ENCODE results near the gene CFAP58.

CFAP58 gene

DNA sequence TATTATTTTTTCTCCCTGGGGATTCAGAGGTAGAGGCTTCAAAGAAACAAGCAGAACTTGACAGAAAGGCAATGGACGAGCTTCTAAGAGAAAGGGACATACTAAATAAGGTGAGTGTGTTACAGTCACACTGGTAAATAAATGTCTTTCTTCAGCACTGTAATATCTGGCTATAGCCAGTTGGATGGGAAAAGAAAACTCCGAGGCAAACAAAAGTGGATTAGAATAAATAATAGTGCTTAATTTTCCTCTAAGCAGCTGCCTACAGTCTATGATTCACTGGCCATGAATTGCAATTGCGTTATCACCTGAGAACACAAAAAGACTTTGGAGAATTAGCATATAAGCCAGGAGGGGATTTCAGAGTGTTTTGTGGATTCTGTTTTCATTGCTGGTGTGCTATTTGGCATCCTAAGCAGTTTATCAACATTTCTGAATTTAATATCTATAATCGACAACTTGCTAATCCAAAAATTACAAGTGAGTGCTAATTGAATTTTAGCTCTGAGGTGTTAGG, 23.2 kb downstream of the CFAP58 start:
- DNase-seq = no peak

DNA sequence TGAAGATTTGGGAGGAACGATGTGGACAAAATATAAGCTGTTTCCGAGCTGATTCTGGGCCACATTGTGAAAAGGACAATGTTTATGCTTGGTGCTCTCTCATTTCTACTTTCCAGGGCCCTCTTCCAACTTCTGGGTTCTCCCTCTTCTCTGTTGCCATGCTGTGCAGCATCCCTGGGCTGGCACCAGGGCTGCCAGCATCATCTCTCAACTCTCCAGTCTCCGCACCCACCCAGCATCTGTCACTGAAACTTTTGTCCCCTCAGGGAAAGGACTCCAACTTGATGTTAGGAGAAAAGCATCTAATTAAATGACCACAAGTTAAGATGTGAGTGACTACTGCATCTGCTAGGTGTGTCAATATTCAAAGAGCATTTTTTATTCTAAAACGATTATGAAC, 26.7 kb downstream of the CFAP58 start:
- DNase-seq = no peak

DNA sequence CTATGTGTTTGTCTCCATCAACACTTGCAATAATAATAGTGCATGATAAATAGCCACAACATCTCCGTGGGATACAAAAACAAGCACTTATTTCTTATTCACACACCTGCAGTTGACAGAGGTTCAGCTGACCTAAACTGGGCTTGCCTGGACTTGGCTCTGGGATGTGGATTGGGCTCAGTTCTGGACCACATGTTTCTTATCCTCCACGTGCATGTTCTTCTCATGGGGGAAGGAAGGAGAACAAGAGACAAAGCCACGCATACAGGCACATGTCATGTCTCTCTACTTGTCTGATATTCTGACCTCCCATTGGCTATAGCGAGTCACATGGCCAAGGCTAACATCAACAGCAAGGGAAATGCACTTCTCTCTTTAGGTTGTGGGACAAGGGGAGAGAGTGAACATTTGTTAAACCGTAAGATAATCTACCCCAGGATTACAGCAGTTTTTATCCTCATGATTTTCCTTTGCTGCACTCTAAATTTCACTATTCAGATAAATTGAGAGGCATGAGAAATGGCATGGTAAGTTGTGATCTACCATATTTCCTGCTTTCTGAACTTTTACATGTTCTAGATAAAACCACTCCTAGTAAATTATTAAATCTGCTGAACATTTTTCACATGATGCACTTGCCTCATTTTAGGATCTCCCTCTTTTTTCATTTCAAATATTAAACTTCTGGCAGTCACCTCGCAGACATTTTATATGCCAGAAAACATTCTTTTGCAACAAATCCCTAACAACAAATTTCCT, 33.7 kb downstream of the CFAP58 start:
- no peak for DNase-seq

DNA sequence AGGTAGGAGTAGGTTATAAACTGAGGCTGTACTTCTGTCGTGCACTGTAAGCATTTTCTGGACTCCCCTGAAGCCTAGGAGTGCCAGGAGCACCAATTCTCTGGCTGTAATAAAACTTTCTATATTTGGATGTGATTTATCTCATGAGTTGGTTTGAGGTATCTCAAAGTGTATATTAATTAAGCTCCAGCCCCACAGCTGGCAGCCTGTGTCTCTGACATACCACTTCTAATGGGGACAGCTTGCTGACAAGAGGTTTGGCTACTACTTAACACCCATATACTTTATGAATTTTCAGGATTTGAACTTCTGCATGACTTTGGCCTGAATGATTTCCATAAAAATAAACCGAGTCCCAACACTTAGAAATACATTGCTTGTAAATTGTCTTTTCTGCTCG, 35.2 kb downstream of the CFAP58 start:
- no peak for DNase-seq

DNA sequence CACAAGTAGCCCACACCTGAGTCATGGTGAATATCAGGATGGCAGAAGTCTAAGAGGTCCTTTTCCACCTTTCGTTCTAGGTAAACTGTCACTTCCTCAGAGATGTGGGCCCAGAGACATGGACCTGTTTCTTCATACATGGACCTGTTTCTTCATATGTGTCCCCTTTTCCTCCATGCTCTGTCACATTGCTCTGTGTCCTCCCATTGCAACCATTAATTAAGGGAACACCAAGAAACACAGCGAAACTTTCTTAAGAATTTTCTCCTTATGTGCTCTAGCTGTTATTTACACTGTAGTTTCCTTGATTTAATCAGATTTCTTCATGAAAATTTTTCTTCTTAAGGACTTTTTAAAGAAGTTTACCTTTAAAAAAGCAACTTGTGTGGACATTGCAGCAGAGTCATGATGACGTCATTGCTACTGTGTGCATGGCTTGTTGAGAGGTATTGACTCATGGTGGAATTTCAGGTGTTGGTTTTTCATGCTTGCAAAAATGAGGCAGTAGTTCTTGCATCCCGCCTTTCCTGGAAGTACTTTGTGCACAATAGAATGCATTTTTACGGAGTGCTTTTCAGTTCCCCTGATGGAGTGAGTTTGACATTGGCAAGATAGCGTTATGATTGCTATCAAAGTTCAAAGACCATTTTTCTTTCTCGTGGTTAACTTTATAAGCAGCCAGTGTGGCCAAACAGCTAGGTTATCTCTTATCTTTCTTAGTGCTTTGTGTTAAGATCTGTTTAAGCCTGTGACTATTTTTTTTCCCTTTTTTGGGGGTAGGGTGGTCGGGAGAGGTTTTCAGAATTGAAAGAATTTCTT, 37.7 kb downstream of the CFAP58 start:
- no peak for DNase-seq

DNA sequence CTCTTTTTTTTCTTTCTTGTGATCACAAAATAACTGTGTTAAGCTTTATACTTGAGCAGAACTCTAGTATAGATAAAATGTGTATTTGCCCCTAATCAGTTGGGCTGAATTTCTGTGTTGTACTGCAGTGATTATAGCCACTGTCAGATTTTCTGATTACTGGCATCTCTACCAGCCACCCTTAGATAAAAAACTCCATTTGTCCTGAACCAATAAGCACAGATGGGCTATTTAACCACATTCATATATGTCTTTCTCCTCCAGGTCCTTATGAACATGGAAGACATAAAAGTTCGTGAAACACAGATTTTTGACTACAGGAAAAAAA, 38.3 kb downstream of the CFAP58 start:
- DNase-seq = no peak

DNA sequence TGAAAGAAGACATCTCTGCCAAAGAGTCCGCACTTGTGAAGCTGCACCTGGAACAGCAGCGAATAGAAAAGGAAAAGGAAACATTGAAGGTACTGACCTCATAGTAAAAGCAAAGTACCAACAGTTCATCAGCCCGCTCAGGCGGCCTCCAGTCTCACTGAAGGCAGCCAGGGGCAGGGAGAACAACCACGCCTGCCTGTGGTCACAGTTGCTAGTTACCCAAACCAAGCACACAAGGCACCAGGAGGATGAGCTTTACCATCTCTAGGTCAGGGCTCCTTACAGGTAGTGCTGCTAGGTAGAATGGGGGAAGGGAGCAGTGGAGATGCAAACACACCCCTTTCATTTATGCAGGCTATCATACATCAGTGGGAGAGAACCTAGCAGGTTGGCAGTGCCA, 39.8 kb downstream of the CFAP58 start:
- no peak for DNase-seq

DNA sequence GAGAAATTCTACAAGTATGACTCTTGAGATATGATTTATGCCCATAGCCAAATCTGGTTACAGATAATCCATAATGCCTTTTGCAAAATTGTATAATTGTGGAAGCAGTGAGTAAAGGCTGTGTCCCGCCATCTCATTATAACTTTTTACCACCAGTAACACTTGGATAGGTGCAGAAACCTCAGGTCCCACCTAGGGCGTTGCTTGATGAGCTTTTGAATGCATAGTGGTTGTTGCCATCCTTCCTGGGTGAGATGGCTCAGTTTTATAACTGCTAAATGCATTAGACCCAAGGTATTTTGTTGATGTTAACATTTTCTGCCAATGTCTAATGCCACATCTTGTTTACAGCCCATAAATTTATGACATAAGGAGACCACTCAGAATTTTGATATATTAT, 42.9 kb downstream of the CFAP58 start:
- DNase-seq = no peak

DNA sequence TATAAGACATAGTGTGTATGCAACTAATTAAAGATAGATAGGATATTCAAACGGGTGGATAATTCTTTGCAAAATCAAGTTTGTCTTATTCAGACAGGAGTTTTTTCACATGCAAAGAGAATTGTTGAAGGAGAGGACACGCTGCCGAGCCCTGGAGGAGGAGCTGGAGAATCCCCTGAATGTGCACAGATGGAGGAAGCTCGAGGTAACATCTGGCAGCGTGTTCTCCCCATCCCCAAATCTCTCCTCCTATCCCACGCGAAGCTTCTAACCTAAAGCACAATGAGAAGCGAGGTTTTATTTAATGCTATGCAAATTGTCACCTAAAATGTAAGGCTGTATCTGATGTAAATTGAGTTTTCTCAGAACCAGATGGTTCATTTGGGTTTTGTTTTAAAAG, 50.0 kb downstream of the CFAP58 start:
- no peak for DNase-seq

DNA sequence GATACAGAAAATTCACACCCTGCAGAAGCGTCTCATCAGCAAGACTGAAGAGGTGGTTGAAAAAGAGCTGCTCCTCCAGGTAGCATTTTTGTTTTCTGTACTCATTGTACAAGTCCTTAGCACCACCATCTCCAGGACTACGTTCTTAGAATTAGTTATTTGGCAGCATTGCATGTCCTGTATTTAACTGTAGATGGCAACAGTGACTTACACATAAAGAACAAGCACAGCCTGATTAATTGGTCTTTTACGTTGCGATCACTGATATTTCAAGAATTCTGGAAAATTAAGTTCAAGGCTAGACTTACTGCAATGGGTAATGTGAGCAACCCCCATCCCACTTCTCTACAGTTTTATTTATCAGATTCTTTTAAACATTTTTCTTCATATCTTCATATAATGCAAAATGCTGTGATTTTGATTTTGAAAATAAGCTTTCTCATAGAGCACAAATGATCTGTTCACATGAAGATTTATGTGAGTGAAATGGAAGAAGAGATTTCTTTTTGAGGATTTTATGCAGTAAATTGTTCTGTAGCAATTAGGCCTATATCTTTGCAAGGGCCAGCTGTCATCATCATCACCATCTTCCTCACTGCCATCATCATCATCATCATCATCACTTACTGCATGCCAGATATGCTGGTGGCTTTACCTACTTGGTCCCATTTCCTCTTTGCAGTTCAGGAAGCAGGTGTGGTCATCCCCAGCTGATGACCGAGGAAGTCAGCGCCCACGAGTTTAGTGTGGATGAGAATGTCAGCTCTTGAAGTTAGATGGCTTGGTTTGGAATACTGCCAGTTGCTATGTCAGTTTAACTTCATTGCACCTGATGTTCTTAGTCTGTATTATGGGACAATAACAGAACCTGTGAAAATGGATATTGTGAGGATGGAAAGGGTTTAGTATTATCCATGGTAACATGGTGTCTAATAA, 53.4 kb downstream of the CFAP58 start:
- no peak for DNase-seq

DNA sequence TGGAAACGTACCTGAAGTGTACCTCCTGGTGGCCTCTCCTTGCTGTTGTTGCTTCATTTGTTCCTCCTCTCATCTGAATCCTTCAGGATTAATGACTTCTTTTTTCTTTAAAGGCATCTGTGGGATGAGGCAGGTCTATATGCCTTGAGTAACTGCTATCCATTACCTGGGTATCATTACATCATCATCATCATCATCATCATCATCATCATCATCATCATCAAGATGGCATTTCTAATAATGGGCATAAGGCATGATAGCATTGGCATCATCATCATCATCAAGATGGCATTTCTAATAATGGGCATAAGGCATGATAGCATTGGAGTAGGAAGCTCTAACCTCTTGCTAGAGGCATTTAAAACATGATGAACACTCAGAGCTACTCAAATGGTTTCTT, 59.9 kb downstream of the CFAP58 start:
- no peak for DNase-seq

DNA sequence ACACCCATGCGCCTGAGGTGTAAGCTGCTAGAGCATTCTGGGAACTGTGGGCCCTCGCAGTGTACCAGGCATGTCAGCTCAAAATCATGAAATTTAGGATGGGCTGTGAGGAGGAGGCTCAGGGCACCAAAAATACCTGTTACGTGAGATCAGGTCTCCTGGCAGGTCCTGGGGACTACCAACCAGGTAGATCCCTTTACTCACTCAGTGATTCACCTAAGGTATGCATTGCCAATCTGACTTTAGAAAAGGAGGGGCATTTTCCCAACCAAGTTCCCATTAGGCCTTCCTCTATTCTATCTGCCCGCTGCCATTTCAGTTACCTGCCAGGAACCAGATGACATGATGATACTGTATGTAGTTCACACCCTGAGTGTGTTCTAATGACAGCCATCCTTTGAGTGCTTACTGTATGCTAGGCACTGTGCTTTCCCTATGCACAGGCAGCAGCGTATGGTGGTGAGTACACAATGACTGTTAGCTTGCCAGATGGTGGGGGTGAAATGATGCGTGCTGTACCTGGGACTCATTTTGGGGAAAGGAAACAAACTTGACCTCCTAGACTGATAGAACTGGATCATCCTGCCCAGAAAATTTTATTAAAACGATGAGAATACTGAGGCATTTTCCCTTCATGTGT, 62.0 kb downstream of the CFAP58 start:
- no peak for DNase-seq

DNA sequence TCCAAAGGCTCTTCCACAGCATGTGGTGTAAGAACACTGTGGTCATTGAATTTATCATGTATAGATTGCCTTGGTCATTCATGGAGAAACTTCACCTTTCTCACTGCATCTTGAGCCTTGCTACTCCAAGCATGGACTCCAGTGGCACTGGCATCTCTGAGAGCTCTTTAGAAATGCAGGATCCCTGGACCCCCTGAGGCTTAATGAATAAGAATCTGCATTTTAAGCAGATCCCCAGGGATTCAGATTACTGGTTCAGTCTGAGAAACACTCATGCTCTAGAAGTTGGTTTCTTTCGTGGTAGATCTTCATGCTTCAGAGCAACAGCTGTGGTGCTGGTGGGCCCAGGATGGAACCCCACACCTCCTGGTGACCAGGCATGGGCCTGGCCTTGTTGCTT, 63.2 kb downstream of the CFAP58 start:
- no peak for DNase-seq

DNA sequence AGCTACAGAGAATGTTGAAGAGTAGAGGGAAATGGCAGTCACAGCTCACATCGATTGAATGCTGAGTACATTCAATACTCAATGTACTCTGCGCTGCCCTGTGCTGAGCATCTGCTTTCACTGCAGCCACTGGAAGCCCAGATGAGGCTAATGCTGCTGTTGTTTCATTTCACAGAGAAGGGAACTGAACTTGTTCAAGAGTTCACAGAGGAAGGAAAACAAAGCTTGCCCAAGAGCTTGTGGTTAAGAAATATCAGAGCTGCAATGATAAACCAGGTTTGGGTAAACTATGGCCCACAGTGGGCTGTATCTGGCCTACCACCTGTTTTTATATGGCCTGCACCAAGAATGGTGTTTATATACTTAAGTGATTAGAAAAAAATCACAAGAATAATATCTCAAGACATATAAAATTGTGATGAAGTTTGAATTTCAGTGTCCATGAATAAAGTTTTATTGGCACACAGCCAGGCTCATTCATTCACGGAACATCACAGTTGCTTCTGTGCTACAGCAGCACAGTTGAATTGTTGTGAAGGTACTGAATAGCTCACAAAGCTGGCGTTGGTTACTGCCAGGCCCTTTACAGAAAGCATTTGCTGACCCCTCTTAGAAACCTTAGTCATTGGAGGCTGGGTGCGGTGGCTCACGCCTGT, 64.1 kb downstream of the CFAP58 start:
- DNase-seq = no peak

DNA sequence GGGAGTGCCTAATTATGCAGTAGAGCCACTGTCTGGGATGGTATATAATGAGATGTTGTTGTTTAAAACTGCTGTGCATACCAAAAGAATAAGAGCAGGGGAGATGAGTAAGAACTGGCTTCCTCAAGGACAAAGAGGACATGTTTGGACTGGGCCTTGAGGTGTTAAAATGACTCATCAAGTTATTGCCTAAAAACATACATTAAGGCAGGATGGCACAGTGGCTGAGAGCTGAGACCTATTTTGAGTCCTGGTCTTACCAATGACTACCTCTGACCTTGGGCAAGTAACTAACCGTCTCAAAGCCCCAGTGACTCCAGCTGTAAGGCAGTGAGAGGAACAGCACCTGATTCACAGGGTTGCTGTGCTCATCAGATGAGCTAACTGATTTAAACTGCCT, 71.1 kb downstream of the CFAP58 start:
- DNase-seq = no peak

DNA sequence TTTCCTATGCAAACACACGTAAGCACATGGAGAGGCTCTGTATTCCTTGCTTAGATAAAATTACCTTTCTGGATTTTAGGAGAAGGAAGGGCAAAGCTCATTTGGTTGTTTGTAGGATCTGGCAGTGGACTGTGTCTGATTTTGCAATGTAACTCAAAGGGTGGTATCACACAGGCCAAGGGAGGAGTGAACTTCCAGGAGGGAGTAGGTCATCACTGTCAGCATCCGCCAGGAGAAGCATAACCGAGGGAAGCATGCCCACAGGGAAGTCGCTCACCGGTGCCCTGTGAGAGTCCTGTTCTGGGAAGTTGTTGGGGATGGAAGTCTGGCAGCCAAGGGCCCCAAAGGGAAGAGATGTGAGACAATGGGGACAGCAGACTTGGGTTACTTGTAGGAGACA, 74.4 kb downstream of the CFAP58 start:
- DNase-seq = no peak

DNA sequence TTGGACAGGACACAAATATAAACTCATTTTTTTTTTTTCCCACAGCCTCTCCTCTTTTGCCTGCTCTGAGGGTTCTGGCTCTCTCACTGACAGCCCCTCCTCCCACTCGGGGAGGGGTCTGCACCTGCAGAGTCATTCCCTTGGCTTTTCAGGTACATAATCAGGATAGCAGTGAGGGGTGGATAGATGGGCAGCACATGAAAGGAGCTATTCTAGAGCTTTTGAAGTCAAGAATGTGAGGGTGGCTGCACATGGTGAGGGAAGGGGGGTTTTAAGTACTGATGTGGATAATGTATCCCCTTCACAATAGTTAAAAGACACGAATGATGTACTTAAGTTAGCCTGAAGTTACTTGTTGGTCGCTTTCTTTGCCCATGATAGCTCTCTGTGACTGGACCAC, 76.2 kb downstream of the CFAP58 start:
- DNase-seq = no peak

DNA sequence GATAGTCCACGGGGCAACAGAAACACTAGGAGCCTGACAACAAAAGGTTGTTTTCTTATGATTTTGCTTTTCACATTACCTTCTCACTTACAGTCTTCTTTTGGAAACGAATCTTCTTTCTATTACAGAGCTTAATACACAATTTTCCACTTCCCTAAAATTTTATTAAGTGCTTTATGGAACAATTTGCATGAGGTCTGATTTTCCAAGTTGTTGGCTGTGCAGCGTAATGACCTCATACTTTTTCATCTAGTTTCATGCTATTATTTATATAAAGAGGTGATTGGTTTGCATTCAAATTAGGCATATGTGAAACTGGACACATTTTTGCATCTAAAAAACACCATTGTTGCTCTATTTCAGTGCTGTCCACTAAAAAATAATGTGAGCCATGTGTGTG, 76.7 kb downstream of the CFAP58 start:
- DNase-seq = no peak

DNA sequence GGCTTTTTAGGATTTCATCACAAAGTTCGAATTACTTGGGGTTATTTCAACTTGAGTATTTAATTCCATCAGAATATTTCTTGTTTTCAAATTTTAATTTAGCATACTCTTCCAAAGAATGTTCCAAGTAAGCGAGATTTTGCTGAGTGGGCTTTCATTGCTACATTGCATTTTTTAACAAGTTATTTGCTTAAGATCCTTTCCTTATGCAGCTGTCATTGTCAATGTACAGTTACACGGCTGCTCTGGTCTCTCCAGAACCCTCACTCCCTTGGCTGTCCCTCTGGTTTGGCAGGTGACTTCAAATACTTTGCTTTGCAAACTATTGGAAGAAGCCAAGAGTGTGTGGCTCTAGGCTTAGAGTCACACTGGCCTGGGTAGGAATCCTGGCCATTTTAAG, 80.0 kb downstream of the CFAP58 start:
- DNase-seq = no peak

DNA sequence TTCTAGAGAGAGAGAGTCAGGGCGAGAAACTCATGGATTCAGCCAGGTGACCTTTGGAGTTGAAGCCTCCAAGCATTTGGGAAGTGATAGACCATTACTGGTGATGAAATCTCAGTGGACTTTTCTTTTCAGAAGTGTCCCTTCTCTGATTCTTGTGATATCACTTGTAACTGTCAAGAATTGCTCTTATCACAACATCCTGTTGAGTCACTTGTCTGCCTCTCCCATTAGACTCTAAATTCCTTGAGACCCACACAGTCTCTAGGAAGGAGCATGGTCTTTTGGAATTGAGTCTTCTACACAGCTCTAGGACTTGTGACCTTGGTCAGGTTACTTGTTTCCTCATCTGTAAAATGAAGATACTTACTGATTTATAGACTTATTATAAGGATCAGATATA, 81.0 kb downstream of the CFAP58 start:
- DNase-seq = no peak

DNA sequence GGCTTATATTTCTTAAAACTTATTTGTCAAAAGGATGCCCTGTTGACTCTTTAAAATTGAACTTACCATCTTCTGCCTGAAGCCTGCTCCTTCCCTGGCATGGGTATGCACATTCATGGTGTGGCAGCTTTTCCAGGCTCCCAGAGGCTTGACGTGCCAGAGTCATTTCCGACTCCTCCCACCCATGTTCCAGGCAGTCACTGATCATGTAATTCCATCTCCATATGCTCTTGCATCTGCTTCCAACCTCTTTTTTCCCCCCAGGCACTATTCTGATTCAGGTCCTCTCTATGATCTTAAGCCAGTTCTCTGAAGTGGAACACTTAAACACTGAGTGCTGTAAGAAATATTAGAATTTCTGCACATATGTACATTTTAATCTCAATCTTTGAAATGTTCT, 82.2 kb downstream of the CFAP58 start:
- no peak for DNase-seq

DNA sequence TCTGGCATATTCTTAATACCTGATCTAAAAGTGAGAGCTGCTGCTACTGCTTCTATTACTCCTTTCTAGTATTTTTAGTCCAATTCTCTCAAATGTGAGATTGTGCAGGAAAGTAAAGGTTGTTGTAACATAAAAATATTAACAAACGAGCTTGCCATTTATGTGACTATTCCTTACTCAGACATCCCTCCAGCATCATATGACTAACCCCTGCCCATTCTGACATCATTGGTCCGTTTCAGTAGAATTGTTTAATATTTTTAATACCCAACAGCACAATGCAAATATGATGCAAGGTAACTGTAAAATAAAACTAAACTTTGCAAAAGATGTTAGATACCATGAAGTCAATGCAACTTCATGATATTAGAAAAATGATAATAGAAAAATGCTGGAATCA, 83.6 kb downstream of the CFAP58 start:
- DNase-seq = no peak

Data from stimulated activated CD8-positive, alpha-beta memory T cell treated with anti-CD3 and anti-CD28 coated beads, Interleukin-4, amount 100 ng/mL, for 48 hours (primary cell).